Left ventricle myocardium inferior (tissue), 1 donor: ENCODE results near the gene CHD6. TPM values are rescaled to one million over a fixed set of nuclear protein-coding genes. Genes with fewer than 3 reads are reported as not detected.
A peak's percentile ranks its signal among the peaks of the same experiment; 100 is the strongest.

Experiments used
- DNase-seq: peaks from one replicate; pipeline ENCODE4 v3.0.0-alpha.2; 2020
- H3K27ac ChIP-seq: fragments of 200-600 bp; replicated peaks from 2 replicates; pipeline ENCODE4 v1.8.0; 2021
- H3K27me3 ChIP-seq: fragments of 200-600 bp; 2 replicates; pipeline ENCODE4 v1.8.0; 2021; ENCODE audit warnings: low read depth
- H3K36me3 ChIP-seq: fragments of 200-600 bp; 2 replicates; pipeline ENCODE4 v1.8.0; 2021
- H3K4me1 ChIP-seq: fragments of 200-600 bp; 2 replicates; pipeline ENCODE4 v1.8.0; 2021
- H3K4me3 ChIP-seq: fragments of 200-600 bp; 2 replicates; pipeline ENCODE4 v1.8.0; 2021; ENCODE audit warnings: mild to moderate bottlenecking, moderate library complexity
- H3K9me3 ChIP-seq: fragments of 200-600 bp; replicated peaks from 2 replicates; pipeline ENCODE4 v1.8.0; 2021
- intact Hi-C: fragments of 100-400 bp; cut with micrococcal nuclease; formaldehyde crosslinking; loops from one replicate; pipeline ENCODE4 v1.11.0; 2022
- total RNA-seq: library from RNA; stranded (reverse); fragmentation: NEBNext Ultra II Directional; extraction: Animal tissue kit (Norgen Biotek cat#: 25700); gene quantifications from one replicate; pipeline ENCODE4 v1.2.1, GENCODE V29; 2021
- TF ChIP-seq, protein P1 (sequence below): fragments of 200-600 bp; IDR thresholded peaks from 2 replicates; pipeline ENCODE4 v1.8.0; 2021; ENCODE audit warnings: antibody characterized with exemption, mild to moderate bottlenecking, borderline replicate concordance
- donor health status: DM: no; HTN: yes; CAD: no; lungs with severe emphysema.

The CHD6 gene
- total RNA-seq, 1 donor from 2014 or later, result 38.9 TPM

- H3K4me3 ChIP-seq, result no peak overlapping the region
- TF ChIP-seq, protein P1, sequence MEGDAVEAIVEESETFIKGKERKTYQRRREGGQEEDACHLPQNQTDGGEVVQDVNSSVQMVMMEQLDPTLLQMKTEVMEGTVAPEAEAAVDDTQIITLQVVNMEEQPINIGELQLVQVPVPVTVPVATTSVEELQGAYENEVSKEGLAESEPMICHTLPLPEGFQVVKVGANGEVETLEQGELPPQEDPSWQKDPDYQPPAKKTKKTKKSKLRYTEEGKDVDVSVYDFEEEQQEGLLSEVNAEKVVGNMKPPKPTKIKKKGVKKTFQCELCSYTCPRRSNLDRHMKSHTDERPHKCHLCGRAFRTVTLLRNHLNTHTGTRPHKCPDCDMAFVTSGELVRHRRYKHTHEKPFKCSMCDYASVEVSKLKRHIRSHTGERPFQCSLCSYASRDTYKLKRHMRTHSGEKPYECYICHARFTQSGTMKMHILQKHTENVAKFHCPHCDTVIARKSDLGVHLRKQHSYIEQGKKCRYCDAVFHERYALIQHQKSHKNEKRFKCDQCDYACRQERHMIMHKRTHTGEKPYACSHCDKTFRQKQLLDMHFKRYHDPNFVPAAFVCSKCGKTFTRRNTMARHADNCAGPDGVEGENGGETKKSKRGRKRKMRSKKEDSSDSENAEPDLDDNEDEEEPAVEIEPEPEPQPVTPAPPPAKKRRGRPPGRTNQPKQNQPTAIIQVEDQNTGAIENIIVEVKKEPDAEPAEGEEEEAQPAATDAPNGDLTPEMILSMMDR, result no peak
- intact Hi-C loops, result no loop called here
- H3K27me3 ChIP-seq, result no peaks in the 10 kb centered on the region
- DNase-seq, result no peak
- H3K9me3 ChIP-seq, result no peaks in the 10 kb centered on the region
- H3K27ac ChIP-seq, result peak overlapping the region; percentile 6
- H3K4me1 ChIP-seq, result peaks cover 47% of the 10 kb centered on the region
- peaks cover 46% of the 10 kb centered on the region for H3K36me3 ChIP-seq
Measured at GRCh38 chr20:41356951-41357350, 261.2 kb downstream of the CHD6 start.

DNA sequence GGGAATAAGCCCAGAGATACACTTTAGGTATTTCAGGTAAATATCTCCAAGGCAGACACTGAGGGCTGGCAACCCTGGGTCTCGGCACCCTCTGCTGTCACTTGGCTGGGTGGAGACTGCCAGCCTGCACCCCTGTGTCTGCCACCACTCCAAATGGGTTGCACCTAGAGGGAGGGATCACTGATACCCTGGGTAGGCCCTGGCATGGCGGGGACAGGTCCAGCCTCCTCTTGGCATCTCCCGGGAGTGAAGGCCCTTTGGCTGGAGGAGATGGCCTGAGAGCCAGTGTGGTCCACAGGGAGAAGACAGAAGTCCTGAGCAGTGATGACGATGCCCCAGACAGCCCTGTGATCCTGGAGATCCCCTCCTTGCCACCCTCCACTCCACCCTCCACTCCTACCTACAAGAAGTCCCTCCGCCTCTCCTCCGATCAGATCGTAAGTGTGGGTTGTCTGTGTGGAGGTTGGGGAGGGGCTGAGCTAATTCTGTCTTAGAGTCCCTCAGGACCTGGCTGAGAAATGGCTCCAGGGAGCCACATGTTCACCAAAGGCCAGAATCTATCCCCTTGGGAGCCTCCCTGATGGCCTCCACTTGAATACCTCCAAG lies 262.5 kb downstream of the CHD6 start:
- no peak for DNase-seq
- Histone ChIP-seq H3K4me3 (no peak overlapping the region), H3K9me3 (no peaks in the 10 kb centered on the region), H3K27me3 (no peaks in the 10 kb centered on the region), H3K36me3 (peaks cover 57% of the 10 kb centered on the region), H3K4me1 (peaks cover 35% of the 10 kb centered on the region), H3K27ac (peak overlapping the region; percentile 27)
- intact Hi-C loops, result no loop called here
- TF ChIP-seq, protein P1, result no peak

- H3K27me3 ChIP-seq, result no peaks in the 10 kb centered on the region
- no peak overlapping the region for H3K27ac ChIP-seq
- intact Hi-C loops, result no loop called here
- H3K4me3 ChIP-seq, result no peak overlapping the region
- TF ChIP-seq, protein P1, result no peak
- H3K9me3 ChIP-seq, result no peaks in the 10 kb centered on the region
- H3K4me1 ChIP-seq, result peaks cover 30% of the 10 kb centered on the region
- H3K36me3 ChIP-seq, result peaks cover 62% of the 10 kb centered on the region
- DNase-seq, result no peak
Measured at GRCh38 chr20:41355192-41355591, 263.0 kb downstream of the CHD6 start.

DNA sequence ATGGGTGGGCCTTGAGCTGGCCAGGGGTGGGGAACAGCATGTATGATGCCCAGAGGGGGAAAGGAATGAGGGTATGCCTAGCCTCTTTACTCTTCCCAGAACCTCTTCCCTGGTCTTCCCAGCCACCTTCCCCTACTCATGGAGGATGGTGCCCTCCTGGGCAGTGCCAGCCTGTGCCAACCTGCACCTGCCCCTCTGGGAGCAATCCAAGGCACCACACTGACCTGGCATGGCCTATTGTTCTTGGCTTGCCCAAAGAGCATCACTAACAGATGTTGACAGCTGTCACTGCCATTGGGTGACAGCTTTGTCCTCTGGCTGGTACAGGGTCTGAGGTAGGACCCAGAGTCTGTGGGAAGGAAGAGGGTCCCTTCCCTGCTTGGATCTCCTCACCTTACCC lies 264.6 kb downstream of the CHD6 start:
- no peak for DNase-seq
- Histone ChIP-seq H3K27ac (no peak overlapping the region), H3K27me3 (no peaks in the 10 kb centered on the region), H3K36me3 (peaks cover 79% of the 10 kb centered on the region), H3K4me3 (no peak overlapping the region), H3K9me3 (no peaks in the 10 kb centered on the region), H3K4me1 (peaks cover 15% of the 10 kb centered on the region)
- intact Hi-C loops, result no loop called here
- TF ChIP-seq, protein P1, result no peak

DNA sequence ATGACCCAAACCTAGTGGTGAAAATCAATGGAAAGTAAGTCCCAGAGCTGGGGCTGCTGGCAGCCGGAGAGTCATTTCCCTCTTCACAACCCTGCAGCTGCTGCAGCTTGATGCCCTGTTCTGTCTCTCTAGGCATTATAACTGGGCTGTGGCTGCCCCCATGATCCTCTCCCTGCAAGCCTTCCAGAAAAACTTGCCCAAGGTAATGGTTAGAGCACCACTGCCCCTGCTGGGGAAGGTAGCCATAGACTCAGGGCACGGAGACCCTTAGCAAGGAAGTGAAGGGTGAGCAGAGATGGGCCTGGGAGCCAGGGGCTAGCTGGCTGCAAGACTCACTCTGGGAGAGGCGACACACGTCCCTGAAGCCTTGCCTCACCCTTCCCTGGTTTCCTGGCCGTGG lies 265.5 kb downstream of the CHD6 start:
- Histone ChIP-seq H3K27me3 (no peaks in the 10 kb centered on the region), H3K4me1 (peaks cover 9% of the 10 kb centered on the region), H3K4me3 (no peak overlapping the region), H3K27ac (no peak overlapping the region), H3K9me3 (no peaks in the 10 kb centered on the region), H3K36me3 (peaks cover 80% of the 10 kb centered on the region)
- intact Hi-C loops, result no loop called here
- no peak for DNase-seq
- TF ChIP-seq, protein P1, result no peak
